Epidermal melanocyte (primary cell): ENCODE measurements around the gene ALDH3B2.
"Not testable (repeated sequence)": the region's sequence is repeated elsewhere in the genome, so short reads cannot be mapped to it uniquely, and the experiment has no call there.

Experiments
- DNase-seq: peaks from one replicate; pipeline ENCODE4 v3.0.0; 2011; ENCODE audit warnings: low spot score; ENCODE audit not compliant: insufficient read length

ALDH3B2 gene

GRCh38 chr11:67685641-67686332 is 11.4 kb upstream of the ALDH3B2 start:
- not testable (repeated sequence) for DNase-seq

- not testable (repeated sequence) for DNase-seq
Measured at GRCh38 chr11:67682126-67683034, 8.0 kb upstream of the ALDH3B2 start.

- DNase-seq, result no peak
Measured at GRCh38 chr11:67680696-67681470, 6.5 kb upstream of the ALDH3B2 start.

GRCh38 chr11:67675058-67675747 is 780 bp upstream of the ALDH3B2 start:
- DNase-seq, result no peak

GRCh38 chr11:67673902-67674301 is 521 bp downstream of the ALDH3B2 start:
- DNase-seq, result no peak

- DNase-seq, result no peak
Measured at GRCh38 chr11:67673358-67673757, 1.1 kb downstream of the ALDH3B2 start.

- no peak for DNase-seq
Measured at GRCh38 chr11:67671211-67671520, 3.3 kb downstream of the ALDH3B2 start.

GRCh38 chr11:67670316-67671210 is 3.9 kb downstream of the ALDH3B2 start:
- DNase-seq, result no peak

GRCh38 chr11:67668192-67668551 is 6.3 kb downstream of the ALDH3B2 start:
- no peak for DNase-seq

- no peak for DNase-seq
Measured at GRCh38 chr11:67667490-67668191, 6.8 kb downstream of the ALDH3B2 start.

GRCh38 chr11:67666676-67667489 is 7.5 kb downstream of the ALDH3B2 start:
- no peak for DNase-seq

- no peak for DNase-seq
Measured at GRCh38 chr11:67666303-67666645, 8.1 kb downstream of the ALDH3B2 start.

- no peak for DNase-seq
Measured at GRCh38 chr11:67665541-67666302, 8.7 kb downstream of the ALDH3B2 start.

GRCh38 chr11:67664696-67665540 is 9.5 kb downstream of the ALDH3B2 start:
- no peak for DNase-seq

GRCh38 chr11:67664213-67664585 is 10.2 kb downstream of the ALDH3B2 start:
- DNase-seq, result no peak

GRCh38 chr11:67663532-67664212 is 10.8 kb downstream of the ALDH3B2 start:
- DNase-seq, result no peak
